HG03196 (cell line): ENCODE measurements around the gene MAGEA2B.
"Not testable (repeated sequence)": the region's sequence is repeated elsewhere in the genome, so short reads cannot be mapped to it uniquely, and the experiment has no call there.

ENCODE experiments used
- ATAC-seq: cut with Tn5 transposase; IDR thresholded peaks from one replicate; pipeline ENCODE4 v1.9.1; 2021; ENCODE audit not compliant: unreplicated experiment

MAGEA2B gene

DNA sequence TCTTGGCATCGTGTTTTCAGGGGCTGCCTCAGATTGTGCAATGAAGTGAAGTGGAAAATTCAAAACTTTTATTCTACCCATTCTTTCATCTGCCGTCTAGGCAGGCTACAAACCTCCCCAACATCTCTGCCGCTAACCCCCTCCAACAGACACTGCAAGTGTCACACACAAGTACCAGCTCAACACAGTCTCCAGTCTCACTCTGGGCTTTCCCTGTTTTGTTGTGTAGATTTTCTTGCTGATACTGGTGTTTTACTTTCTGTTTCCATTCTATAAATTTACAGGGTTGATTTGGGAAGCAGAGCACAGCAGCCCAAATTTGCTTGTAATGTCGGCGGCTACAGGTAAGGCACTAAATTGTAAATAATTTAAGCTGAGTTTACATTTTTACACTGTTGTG lies 40.4 kb downstream of the MAGEA2B start:
- ATAC-seq, result not testable (repeated sequence)

DNA sequence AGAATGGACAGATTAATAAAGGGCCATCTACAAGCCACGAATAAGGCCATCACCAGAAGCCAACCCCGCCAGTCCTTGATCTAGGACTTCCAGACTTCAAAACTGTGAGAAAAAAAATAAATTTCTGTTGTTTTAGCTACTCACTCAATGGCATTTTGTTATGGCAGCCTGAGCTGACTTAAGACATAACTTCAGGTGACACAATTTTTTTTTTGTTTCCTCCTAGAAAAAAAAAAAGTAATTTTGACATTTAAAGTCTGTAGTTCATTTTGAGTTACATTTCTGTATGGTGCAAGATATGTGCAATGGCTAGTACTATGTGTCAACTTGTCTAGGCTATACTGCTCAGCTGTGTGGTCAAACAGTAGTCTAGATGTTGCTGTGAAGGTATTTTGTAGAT lies 44.5 kb downstream of the MAGEA2B start, which contains the start of gene CSAG3:
Gene CSAG3, plus strand, starts transcription at position 301 of the 400 bp plus-strand sequence.
- not testable (repeated sequence) for ATAC-seq

DNA sequence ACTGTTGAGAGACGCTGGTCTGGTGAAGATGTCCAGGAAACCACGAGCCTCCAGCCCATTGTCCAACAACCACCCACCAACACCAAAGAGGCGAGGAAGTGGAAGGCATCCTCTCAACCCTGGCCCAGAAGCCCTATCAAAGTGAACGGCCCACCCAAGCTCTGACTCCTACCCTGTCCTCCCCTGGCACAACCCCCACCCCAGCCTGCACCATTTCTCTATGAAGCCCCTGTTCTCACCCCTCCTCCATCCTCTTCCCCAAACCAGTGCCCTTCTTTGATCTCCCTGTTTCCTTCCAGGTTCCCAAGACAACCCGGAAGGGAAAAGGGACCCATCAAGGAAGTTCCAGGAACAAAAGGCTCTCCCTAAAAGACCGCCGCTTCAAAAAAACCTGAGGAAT lies 45.1 kb downstream of the MAGEA2B start:
- ATAC-seq, result not testable (repeated sequence)

DNA sequence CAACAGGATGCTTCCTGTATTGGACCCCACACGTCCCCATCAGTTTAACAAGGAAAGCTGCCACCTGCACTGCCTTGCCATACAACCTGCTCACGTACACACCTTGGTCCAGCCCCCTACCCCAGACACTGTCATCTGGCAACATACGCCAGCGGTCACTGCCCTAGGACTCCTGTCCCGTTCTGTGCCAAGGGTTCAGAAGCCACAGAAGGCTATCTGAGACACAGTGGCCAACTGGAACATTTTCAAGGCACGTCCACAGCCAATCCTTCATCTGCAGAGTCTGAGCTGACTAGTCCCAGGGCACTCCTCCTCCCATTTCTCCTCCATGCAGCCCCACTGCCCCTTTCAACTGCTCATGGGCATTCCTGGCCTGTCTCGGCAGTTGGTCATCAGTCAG lies 47.2 kb downstream of the MAGEA2B start:
- ATAC-seq, result not testable (repeated sequence)

DNA sequence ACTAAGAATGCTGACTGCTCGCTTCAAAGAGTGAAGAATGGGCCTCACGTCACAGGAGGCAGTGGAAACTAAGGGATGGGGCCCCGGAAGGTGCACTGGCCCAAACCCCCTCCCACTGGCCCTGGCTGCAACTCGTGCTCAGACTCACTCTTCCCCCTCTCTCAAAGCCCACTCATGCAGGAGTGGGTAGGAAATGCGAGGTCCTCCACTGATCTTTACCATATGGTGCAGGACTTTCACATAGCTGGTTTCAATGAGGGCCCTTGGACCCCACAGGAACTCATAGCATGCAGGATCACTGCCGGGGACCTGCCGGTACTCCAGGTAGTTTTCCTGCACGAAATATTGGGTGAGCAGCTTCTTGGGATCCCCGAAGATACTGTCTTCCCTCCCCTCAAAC lies 52.1 kb downstream of the MAGEA2B start:
- not testable (repeated sequence) for ATAC-seq
